Astrocyte (in vitro differentiated cells and primary cell): ENCODE results near the gene CNTN1.

ENCODE experiments used
- CTCF ChIP-seq: IDR thresholded peaks from 2 replicates; pipeline ENCODE4 v1.5.1; 2011; ENCODE audit warnings: low read depth, mild to moderate bottlenecking, inconsistent platforms, low read length, moderate library complexity; ENCODE audit not compliant: insufficient read depth
- EZH2 ChIP-seq: IDR thresholded peaks from 2 replicates; pipeline ENCODE4 v1.6.1; 2012; ENCODE audit warnings: mild to moderate bottlenecking, low read length, inconsistent platforms; ENCODE audit not compliant: insufficient read depth

GRCh38 chr12:40770781-40771180 lies 78.5 kb downstream of the CNTN1 start:
- TF ChIP-seq CTCF (no peak), EZH2 (no peak)
